ENCODE measurements around the gene MMS19.
A peak's percentile ranks its signal among the peaks of the same experiment; 100 is the strongest.

MMS19 gene

GRCh38 chr10:97497572-97498075 lies 598 bp downstream of the MMS19 start:
- Histone ChIP-seq H3K36me3 (replicated peaks; ENCODE audit: low read depth, low read length) (no peaks in the 10 kb centered on the region), H2AFZ (ENCODE audit: low read depth, low read length) (peak overlapping the region; percentile 72)
- TF ChIP-seq EZH2phosphoT487 (IDR thresholded peaks at IDR 0.05; ENCODE audit: low read depth) (no peak), CTCF (IDR thresholded peaks at IDR 0.05; ENCODE audit: low read depth, low read length) (no peak)

GRCh38 chr10:97494863-97495506 lies 3.2 kb downstream of the MMS19 start:
- no peak overlapping the region for H2AFZ ChIP-seq (ENCODE audit: low read depth, low read length)
- TF ChIP-seq EZH2phosphoT487 (IDR thresholded peaks at IDR 0.05; ENCODE audit: low read depth) (no peak), CTCF (IDR thresholded peaks at IDR 0.05; ENCODE audit: low read depth, low read length) (no peak)
- H3K36me3 ChIP-seq (replicated peaks; ENCODE audit: low read depth, low read length) = no peaks in the 10 kb centered on the region
- H3K9me3 ChIP-seq (ENCODE audit: insufficient read depth, low read length) = no peaks in the 10 kb centered on the region
- H3K4me1 ChIP-seq (ENCODE audit: low read length) = peaks cover 5% of the 10 kb centered on the region; the same call in 1 of the 2 replicates
- H3K4me3 ChIP-seq (ENCODE audit: low read length) = no peak overlapping the region
- no peak overlapping the region for H3K27ac ChIP-seq (ENCODE audit: low read length)
- no peaks in the 10 kb centered on the region for H3K27me3 ChIP-seq (ENCODE audit: low read depth, low read length)
- peaks cover 78% of the 10 kb centered on the region for H3K79me2 ChIP-seq (ENCODE audit: low read length)
- peaks cover 20% of the 10 kb centered on the region; the same call in 1 of the 2 replicates for H4K20me1 ChIP-seq (ENCODE audit: insufficient read depth, low read length)
- no peak overlapping the region for H3K9ac ChIP-seq (ENCODE audit: low read length)
- no peak overlapping the region for H3K4me2 ChIP-seq (ENCODE audit: low read length)

More at GRCh38 chr10:97497572-97498075, 598 bp downstream of the MMS19 start:
- no peaks in the 10 kb centered on the region for H3K9me3 ChIP-seq (ENCODE audit: insufficient read depth, low read length)
- peak overlapping the region; percentile 93 for H3K9ac ChIP-seq (ENCODE audit: low read length)
- peak overlapping the region; percentile 99 for H3K4me3 ChIP-seq (ENCODE audit: low read length)
- H3K27me3 ChIP-seq (ENCODE audit: low read depth, low read length) = no peaks in the 10 kb centered on the region
- peak overlapping the region; percentile 78 for H3K27ac ChIP-seq (ENCODE audit: low read length)
- peaks cover 5% of the 10 kb centered on the region; the same call in 1 of the 2 replicates for H3K4me1 ChIP-seq (ENCODE audit: low read length)
- H3K79me2 ChIP-seq (ENCODE audit: low read length) = peaks cover 56% of the 10 kb centered on the region
- H4K20me1 ChIP-seq (ENCODE audit: insufficient read depth, low read length) = peaks cover 10% of the 10 kb centered on the region; the same call in 1 of the 2 replicates
- peak overlapping the region; percentile 68 for H3K4me2 ChIP-seq (ENCODE audit: low read length)

GRCh38 chr10:97494151-97494550 lies 4.1 kb downstream of the MMS19 start:
- Histone ChIP-seq H3K9me3 (ENCODE audit: insufficient read depth, low read length) (no peaks in the 10 kb centered on the region), H2AFZ (ENCODE audit: low read depth, low read length) (no peak overlapping the region), H3K4me2 (ENCODE audit: low read length) (no peak overlapping the region), H3K36me3 (replicated peaks; ENCODE audit: low read depth, low read length) (no peaks in the 10 kb centered on the region), H3K4me1 (ENCODE audit: low read length) (peaks cover 5% of the 10 kb centered on the region; the same call in 1 of the 2 replicates), H3K27ac (ENCODE audit: low read length) (no peak overlapping the region), H3K79me2 (ENCODE audit: low read length) (peaks cover 86% of the 10 kb centered on the region), H4K20me1 (ENCODE audit: insufficient read depth, low read length) (peaks cover 20% of the 10 kb centered on the region; the same call in 1 of the 2 replicates), H3K4me3 (ENCODE audit: low read length) (no peak overlapping the region), H3K27me3 (ENCODE audit: low read depth, low read length) (no peaks in the 10 kb centered on the region), H3K9ac (ENCODE audit: low read length) (no peak overlapping the region)
- TF ChIP-seq CTCF (IDR thresholded peaks at IDR 0.05; ENCODE audit: low read depth, low read length) (no peak), EZH2phosphoT487 (IDR thresholded peaks at IDR 0.05; ENCODE audit: low read depth) (no peak)

- Histone ChIP-seq H3K27me3 (ENCODE audit: low read depth, low read length) (no peaks in the 10 kb centered on the region), H3K27ac (ENCODE audit: low read length) (no peak overlapping the region), H4K20me1 (ENCODE audit: insufficient read depth, low read length) (peaks cover 14% of the 10 kb centered on the region; the same call in 1 of the 2 replicates), H3K79me2 (ENCODE audit: low read length) (peaks cover 85% of the 10 kb centered on the region), H3K9me3 (ENCODE audit: insufficient read depth, low read length) (no peaks in the 10 kb centered on the region), H2AFZ (ENCODE audit: low read depth, low read length) (no peak overlapping the region), H3K36me3 (replicated peaks; ENCODE audit: low read depth, low read length) (no peaks in the 10 kb centered on the region), H3K4me2 (ENCODE audit: low read length) (no peak overlapping the region), H3K4me1 (ENCODE audit: low read length) (no peaks in the 10 kb centered on the region), H3K9ac (ENCODE audit: low read length) (no peak overlapping the region), H3K4me3 (ENCODE audit: low read length) (no peak overlapping the region)
- TF ChIP-seq EZH2phosphoT487 (IDR thresholded peaks at IDR 0.05; ENCODE audit: low read depth) (no peak), CTCF (IDR thresholded peaks at IDR 0.05; ENCODE audit: low read depth, low read length) (no peak)
Observed at GRCh38 chr10:97490592-97490991, 7.6 kb downstream of the MMS19 start.

All from OCI-LY3 (cell line).